Tibial nerve (tissue), 4 donors: ENCODE measurements around the gene UGT1A7.

Experiments used
- EP300 ChIP-seq, 2 donors: sonication (generic); formaldehyde crosslinking; IDR thresholded peaks; one replicate each; pipeline ENCODE4 v1.6.1; 2017; ENCODE audit warnings: antibody characterized with exemption in 2 of 2, mild to moderate bottlenecking in 1 of 2
- TF ChIP-seq, protein P1 (sequence below), 5 experiments: fragments of 200-600 bp in 3 of 5; fragments of 450-650 bp in 2 of 5; sonication (generic) in 3 of 5; IDR thresholded peaks; one replicate each; pipeline ENCODE4 v1.5.1; 2016 to 2019; ENCODE audit warnings: antibody characterized with exemption in 5 of 5, mild to moderate bottlenecking in 3 of 5, moderate library complexity in 2 of 5

DNA sequence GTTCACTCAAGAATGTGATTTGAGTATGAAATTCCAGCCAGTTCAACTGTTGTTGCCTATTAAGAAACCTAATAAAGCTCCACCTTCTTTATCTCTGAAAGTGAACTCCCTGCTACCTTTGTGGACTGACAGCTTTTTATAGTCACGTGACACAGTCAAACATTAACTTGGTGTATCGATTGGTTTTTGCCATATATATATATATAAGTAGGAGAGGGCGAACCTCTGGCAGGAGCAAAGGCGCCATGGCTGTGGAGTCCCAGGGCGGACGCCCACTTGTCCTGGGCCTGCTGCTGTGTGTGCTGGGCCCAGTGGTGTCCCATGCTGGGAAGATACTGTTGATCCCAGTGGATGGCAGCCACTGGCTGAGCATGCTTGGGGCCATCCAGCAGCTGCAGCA is 78.3 kb downstream of the UGT1A7 start, which contains the start of gene UGT1A1:
- TF ChIP-seq, protein P1, sequence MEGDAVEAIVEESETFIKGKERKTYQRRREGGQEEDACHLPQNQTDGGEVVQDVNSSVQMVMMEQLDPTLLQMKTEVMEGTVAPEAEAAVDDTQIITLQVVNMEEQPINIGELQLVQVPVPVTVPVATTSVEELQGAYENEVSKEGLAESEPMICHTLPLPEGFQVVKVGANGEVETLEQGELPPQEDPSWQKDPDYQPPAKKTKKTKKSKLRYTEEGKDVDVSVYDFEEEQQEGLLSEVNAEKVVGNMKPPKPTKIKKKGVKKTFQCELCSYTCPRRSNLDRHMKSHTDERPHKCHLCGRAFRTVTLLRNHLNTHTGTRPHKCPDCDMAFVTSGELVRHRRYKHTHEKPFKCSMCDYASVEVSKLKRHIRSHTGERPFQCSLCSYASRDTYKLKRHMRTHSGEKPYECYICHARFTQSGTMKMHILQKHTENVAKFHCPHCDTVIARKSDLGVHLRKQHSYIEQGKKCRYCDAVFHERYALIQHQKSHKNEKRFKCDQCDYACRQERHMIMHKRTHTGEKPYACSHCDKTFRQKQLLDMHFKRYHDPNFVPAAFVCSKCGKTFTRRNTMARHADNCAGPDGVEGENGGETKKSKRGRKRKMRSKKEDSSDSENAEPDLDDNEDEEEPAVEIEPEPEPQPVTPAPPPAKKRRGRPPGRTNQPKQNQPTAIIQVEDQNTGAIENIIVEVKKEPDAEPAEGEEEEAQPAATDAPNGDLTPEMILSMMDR (IDR thresholded peaks at IDR 0.05), result no peak
- TF ChIP-seq EP300 (IDR thresholded peaks at IDR 0.05), result no peak
